Measurements from ENCODE around the gene ATP10B. TPM values are rescaled to one million over a fixed set of nuclear protein-coding genes. Genes with fewer than 3 reads are reported as not detected.

Gene ATP10B
- total RNA-seq, 1 donor from 2014 or later = 0.10 TPM

- ATAC-seq = no peak
- DNase-seq (ENCODE audit: low spot score) = no peak
Measured at GRCh38 chr5:160520609-160521391, 331.2 kb downstream of the ATP10B start.

- no peak for DNase-seq (ENCODE audit: low spot score)
Measured at GRCh38 chr5:160516696-160517530, 335.1 kb downstream of the ATP10B start.

DNA sequence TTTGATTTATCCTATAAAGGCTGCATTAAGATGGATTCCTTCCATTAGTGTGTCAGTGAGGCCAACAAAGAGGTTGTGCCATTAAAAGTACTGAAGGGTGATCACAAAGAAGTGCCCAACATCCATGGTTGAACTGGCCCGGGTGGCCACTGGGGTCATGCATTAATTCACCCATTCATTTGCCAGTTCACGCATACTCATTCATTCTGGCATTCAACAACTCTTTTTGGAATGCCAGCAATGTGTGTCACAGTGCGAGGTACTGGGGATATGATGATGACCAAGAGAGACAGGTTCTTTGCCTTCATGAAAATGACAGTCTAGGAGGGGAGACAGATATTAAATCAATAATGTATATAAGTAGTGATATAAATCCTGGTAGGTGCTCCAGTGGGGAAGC lies 337.1 kb downstream of the ATP10B start:
- DNase-seq (ENCODE audit: low spot score) = no peak
- ATAC-seq = no peak

More at GRCh38 chr5:160516696-160517530, 335.1 kb downstream of the ATP10B start:
- no peak for ATAC-seq

DNA sequence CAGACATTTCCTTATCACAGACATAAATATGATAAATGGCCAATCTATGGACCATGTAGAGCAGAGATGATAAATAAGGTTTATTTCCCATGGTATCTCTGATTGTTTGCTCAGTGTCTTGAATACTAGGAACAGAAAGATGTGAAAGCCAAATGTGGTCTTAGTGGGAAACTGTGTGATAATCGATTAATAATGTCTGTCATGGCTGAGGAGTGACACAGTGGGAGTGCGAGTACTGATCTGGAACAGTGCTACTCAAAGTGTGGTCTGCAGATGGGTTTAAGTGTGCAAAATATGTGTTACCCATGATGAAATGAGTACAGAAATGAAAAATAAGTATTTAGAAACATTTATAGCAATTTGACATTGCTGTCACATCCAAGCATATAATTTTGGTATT lies 337.8 kb downstream of the ATP10B start:
- no peak for DNase-seq (ENCODE audit: low spot score)
- no peak for ATAC-seq

- ATAC-seq (no peak), DNase-seq (ENCODE audit: low spot score) (no peak)
Measured at GRCh38 chr5:160513485-160513884, 338.5 kb downstream of the ATP10B start.

Data from left lobe of liver (tissue), 2 donors.